BLaER1 (cell line): Measurements from ENCODE around the gene WNT7A.

ENCODE experiments used
- H3K27ac ChIP-seq: shearing (Covaris generic); formaldehyde crosslinking; 2 replicates; pipeline ENCODE4 v1.8.1; 2022
- H3K27me3 ChIP-seq: shearing (Covaris generic); formaldehyde crosslinking; 2 replicates; pipeline ENCODE4 v1.8.1; 2022
- H3K36me3 ChIP-seq: shearing (Covaris generic); formaldehyde crosslinking; 2 replicates; pipeline ENCODE4 v1.8.1; 2022
- H3K4me1 ChIP-seq: shearing (Covaris generic); formaldehyde crosslinking; 2 replicates; pipeline ENCODE4 v1.8.1; 2022
- H3K4me2 ChIP-seq: shearing (Covaris generic); formaldehyde crosslinking; 2 replicates; pipeline ENCODE4 v1.8.1; 2022
- H3K4me3 ChIP-seq: shearing (Covaris generic); formaldehyde crosslinking; 2 replicates; pipeline ENCODE4 v1.8.1; 2022
- H3K9ac ChIP-seq: shearing (Covaris generic); formaldehyde crosslinking; 2 replicates; pipeline ENCODE4 v1.8.1; 2022
- H3K9me3 ChIP-seq: shearing (Covaris generic); formaldehyde crosslinking; 2 replicates; pipeline ENCODE4 v1.8.1; 2022
- H4K20me1 ChIP-seq: shearing (Covaris generic); formaldehyde crosslinking; 2 replicates; pipeline ENCODE4 v1.8.1; 2022
- Cebpa-rat ChIP-seq: shearing (Covaris generic); IDR thresholded peaks from 2 replicates; pipeline ENCODE4 v1.8.1; 2022

The WNT7A gene

GRCh38 chr3:13886593-13887129, 6.8 kb upstream of the WNT7A start:
- no peaks in the 10 kb centered on the region for H3K36me3 ChIP-seq
- no peak overlapping the region for H3K27ac ChIP-seq
- no peaks in the 10 kb centered on the region for H3K9me3 ChIP-seq
- TF ChIP-seq Cebpa-rat, result no peak
- H3K4me2 ChIP-seq, result no peak overlapping the region
- no peak overlapping the region for H3K4me3 ChIP-seq
- no peak overlapping the region for H3K9ac ChIP-seq
- peaks cover 18% of the 10 kb centered on the region for H3K4me1 ChIP-seq
- no peaks in the 10 kb centered on the region for H4K20me1 ChIP-seq
- H3K27me3 ChIP-seq, result peaks cover 22% of the 10 kb centered on the region

- TF ChIP-seq Cebpa-rat, result no peak
- no peaks in the 10 kb centered on the region for H4K20me1 ChIP-seq
- H3K36me3 ChIP-seq, result no peaks in the 10 kb centered on the region
- no peak overlapping the region for H3K4me3 ChIP-seq
- peaks cover 32% of the 10 kb centered on the region for H3K27me3 ChIP-seq
- H3K27ac ChIP-seq, result no peak overlapping the region
- H3K4me1 ChIP-seq, result peaks cover 9% of the 10 kb centered on the region
- no peak overlapping the region for H3K9ac ChIP-seq
- H3K4me2 ChIP-seq, result no peak overlapping the region
- H3K9me3 ChIP-seq, result peaks cover 4% of the 10 kb centered on the region
Measured at GRCh38 chr3:13885704-13886010, 5.8 kb upstream of the WNT7A start.

- peaks cover 10% of the 10 kb centered on the region for H3K9me3 ChIP-seq
- no peaks in the 10 kb centered on the region for H4K20me1 ChIP-seq
- no peak for TF ChIP-seq Cebpa-rat
- no peaks in the 10 kb centered on the region for H3K36me3 ChIP-seq
- no peak overlapping the region for H3K9ac ChIP-seq
- H3K4me3 ChIP-seq, result no peak overlapping the region
- peaks cover 3% of the 10 kb centered on the region for H3K4me1 ChIP-seq
- no peak overlapping the region for H3K4me2 ChIP-seq
- no peak overlapping the region for H3K27ac ChIP-seq
- peaks cover 38% of the 10 kb centered on the region for H3K27me3 ChIP-seq
Measured at GRCh38 chr3:13884851-13885703, 5.2 kb upstream of the WNT7A start.

- Histone ChIP-seq H3K4me3 (no peak overlapping the region), H4K20me1 (peaks cover 11% of the 10 kb centered on the region; the same call in 1 of the 2 replicates), H3K4me1 (no peaks in the 10 kb centered on the region), H3K36me3 (no peaks in the 10 kb centered on the region), H3K4me2 (no peak overlapping the region), H3K9ac (no peak overlapping the region), H3K27ac (no peak overlapping the region), H3K9me3 (peaks cover 23% of the 10 kb centered on the region), H3K27me3 (peaks cover 52% of the 10 kb centered on the region)
- TF ChIP-seq Cebpa-rat, result no peak
Measured at GRCh38 chr3:13883681-13884080, 3.8 kb upstream of the WNT7A start.

- peaks cover 30% of the 10 kb centered on the region for H3K9me3 ChIP-seq
- peaks cover 18% of the 10 kb centered on the region; the same call in 1 of the 2 replicates for H4K20me1 ChIP-seq
- H3K4me1 ChIP-seq, result no peaks in the 10 kb centered on the region
- no peak overlapping the region for H3K9ac ChIP-seq
- TF ChIP-seq Cebpa-rat, result no peak
- H3K4me3 ChIP-seq, result no peak overlapping the region
- no peak overlapping the region for H3K27ac ChIP-seq
- no peak overlapping the region for H3K4me2 ChIP-seq
- H3K36me3 ChIP-seq, result no peaks in the 10 kb centered on the region
- H3K27me3 ChIP-seq, result peaks cover 60% of the 10 kb centered on the region
Measured at GRCh38 chr3:13882876-13883275, 3.0 kb upstream of the WNT7A start.

- Histone ChIP-seq H3K27me3 (peaks cover 71% of the 10 kb centered on the region), H3K4me1 (no peaks in the 10 kb centered on the region), H3K9me3 (peaks cover 30% of the 10 kb centered on the region), H3K9ac (no peak overlapping the region), H3K4me3 (no peak overlapping the region), H3K4me2 (no peak overlapping the region), H3K27ac (no peak overlapping the region), H3K36me3 (no peaks in the 10 kb centered on the region), H4K20me1 (peaks cover 28% of the 10 kb centered on the region; the same call in 1 of the 2 replicates)
- TF ChIP-seq Cebpa-rat, result no peak
Measured at GRCh38 chr3:13881536-13882410, 1.9 kb upstream of the WNT7A start.

- no peaks in the 10 kb centered on the region for H3K4me1 ChIP-seq
- peaks cover 81% of the 10 kb centered on the region for H3K27me3 ChIP-seq
- no peak overlapping the region for H3K4me3 ChIP-seq
- peaks cover 30% of the 10 kb centered on the region for H3K9me3 ChIP-seq
- H3K4me2 ChIP-seq, result no peak overlapping the region
- peaks cover 28% of the 10 kb centered on the region; the same call in 1 of the 2 replicates for H4K20me1 ChIP-seq
- H3K27ac ChIP-seq, result no peak overlapping the region
- H3K36me3 ChIP-seq, result no peaks in the 10 kb centered on the region
- TF ChIP-seq Cebpa-rat, result no peak
- no peak overlapping the region for H3K9ac ChIP-seq
Measured at GRCh38 chr3:13880811-13881156, 913 bp upstream of the WNT7A start.

GRCh38 chr3:13879102-13879945, 547 bp downstream of the WNT7A start:
- Histone ChIP-seq H3K9me3 (peaks cover 30% of the 10 kb centered on the region), H3K36me3 (no peaks in the 10 kb centered on the region), H3K4me1 (no peaks in the 10 kb centered on the region), H3K9ac (no peak overlapping the region), H4K20me1 (peaks cover 28% of the 10 kb centered on the region; the same call in 1 of the 2 replicates), H3K4me3 (0 out of 2 replicates have a peak overlapping the region, but pooled peaks have one; percentile 11), H3K27ac (no peak overlapping the region), H3K4me2 (no peak overlapping the region), H3K27me3 (peaks cover 93% of the 10 kb centered on the region)
- TF ChIP-seq Cebpa-rat, result no peak
